Thyroid gland (tissue), 4 donors: ENCODE results near the gene OR9Q1. TPM values are rescaled to one million over a fixed set of nuclear protein-coding genes. Genes with fewer than 3 reads are reported as not detected.

Source experiments
- DNase-seq, 2 donors: peaks; one replicate each; pipeline ENCODE4 v3.0.0-alpha.2; 2019
- H3K27ac ChIP-seq, 3 donors: fragments of 200-600 bp; sonication (generic); 1 replicate in 2 of 3; 2 replicates in 1 of 3; pipeline ENCODE4 v1.5.1; 2016 to 2019; ENCODE audit warnings: mild to moderate bottlenecking in 1 of 3, moderate library complexity in 1 of 3
- H3K27me3 ChIP-seq: fragments of 200-600 bp; sonication (generic); one replicate; pipeline ENCODE4 v1.5.1; 2019
- H3K36me3 ChIP-seq, 2 donors: fragments of 200-600 bp; sonication (generic); one replicate each; pipeline ENCODE4 v1.5.1; 2016 to 2019
- H3K4me1 ChIP-seq, 2 donors: fragments of 200-600 bp; sonication (generic); one replicate each; pipeline ENCODE4 v1.5.1; 2017 to 2019
- H3K4me3 ChIP-seq, 3 donors: fragments of 200-600 bp; sonication (generic); replicated peaks in 1 of 3; 1 replicate in 2 of 3; 2 replicates in 1 of 3; pipeline ENCODE4 v1.5.1; 2016; ENCODE audit warnings: mild to moderate bottlenecking in 1 of 3
- H3K9me3 ChIP-seq: fragments of 200-600 bp; sonication (generic); one replicate; pipeline ENCODE4 v1.5.1; 2017
- CTCF ChIP-seq, 6 experiments: fragments of 200-600 bp in 3 of 6; fragments of 450-650 bp in 3 of 6; sonication (generic) in 3 of 6; IDR thresholded peaks; one replicate each; pipeline ENCODE4 v1.5.1; 2016 to 2019; ENCODE audit warnings: antibody characterized with exemption in 6 of 6, mild to moderate bottlenecking in 2 of 6, inconsistent platforms in 1 of 6, moderate library complexity in 1 of 6
- POLR2A ChIP-seq, 2 donors: fragments of 450-650 bp; IDR thresholded peaks; one replicate each; pipeline ENCODE4 v1.6.1; 2017; ENCODE audit warnings: antibody characterized with exemption in 2 of 2, mild to moderate bottlenecking in 2 of 2, moderate library complexity in 1 of 2
- WGBS, 2 donors: methylation state at CpG; one replicate each; pipeline ENCODE4 v1.1.5; 2017; 5-methylcytosine and 5-hydroxymethylcytosine counted together
- intact Hi-C: fragments of 100-400 bp; cut with DNase I; formaldehyde crosslinking; loops from one replicate; pipeline ENCODE4 v1.15.1; 2023
- total RNA-seq, 4 donors: library from RNA; depleted of rRNA; stranded (reverse); fragments of >200 nt; gene quantifications; one replicate each; pipeline ENCODE4 v1.2.3, GENCODE V29; 2016

The OR9Q1 gene
- total RNA-seq, 4 donors from 2014 or later: not detected

GRCh38 chr11:57978686-57979531 lies 44.8 kb upstream of the OR9Q1 start:
- Histone ChIP-seq H3K4me1 (peaks cover 0 to 10% of the 10 kb centered on the region in 2 donors), H3K27ac (no peak overlapping the region), H3K36me3 (no peaks in the 10 kb centered on the region)

GRCh38 chr11:57979532-57980079 lies 44.1 kb upstream of the OR9Q1 start:
- no peaks in the 10 kb centered on the region for H3K9me3 ChIP-seq
- TF ChIP-seq CTCF (IDR thresholded peaks at IDR 0.05): no peak
- TF ChIP-seq POLR2A (IDR thresholded peaks at IDR 0.05): no peak
- no peak overlapping the region for H3K27ac ChIP-seq
- 97 to 100% methylated on average over 1 of the region's 1 CpG for WGBS, 2 donors
- H3K4me1 ChIP-seq: peaks cover 0 to 10% of the 10 kb centered on the region in 2 donors
- no peak for DNase-seq
- H3K36me3 ChIP-seq: no peaks in the 10 kb centered on the region
- intact Hi-C loops: no loop called here
- no peak overlapping the region for H3K4me3 ChIP-seq
- H3K27me3 ChIP-seq: no peaks in the 10 kb centered on the region

More at GRCh38 chr11:57978686-57979531, 44.8 kb upstream of the OR9Q1 start:
- no peak overlapping the region for H3K4me3 ChIP-seq
- no peaks in the 10 kb centered on the region for H3K9me3 ChIP-seq
- DNase-seq: no peak
- 93 to 94% methylated on average over 3 of the region's 3 CpGs for WGBS, 2 donors
- TF ChIP-seq CTCF (IDR thresholded peaks at IDR 0.05): no peak
- no peak for TF ChIP-seq POLR2A (IDR thresholded peaks at IDR 0.05)
- H3K27me3 ChIP-seq: no peaks in the 10 kb centered on the region
- intact Hi-C loops: no loop called here

DNA sequence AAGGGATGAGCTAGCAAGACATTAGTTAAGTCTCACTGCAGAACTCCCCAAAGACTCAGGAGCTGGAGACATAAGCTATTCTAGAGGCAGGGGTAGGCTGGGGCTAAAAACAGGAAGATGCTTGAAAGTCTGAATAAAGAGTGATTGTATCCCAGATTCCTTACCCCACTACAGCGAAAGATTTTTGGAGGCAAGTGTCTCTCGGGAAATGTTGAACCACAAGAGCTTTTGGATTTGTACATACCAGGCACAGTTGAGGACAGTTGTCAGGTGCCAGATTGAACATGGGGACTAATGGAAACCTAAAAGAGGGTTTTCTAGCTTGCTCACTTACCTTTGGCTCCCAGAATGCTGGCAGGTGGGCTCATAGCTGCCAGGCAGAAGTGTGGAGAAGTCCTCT lies 43.5 kb upstream of the OR9Q1 start:
- Histone ChIP-seq H3K27me3 (no peaks in the 10 kb centered on the region), H3K4me3 (no peak overlapping the region), H3K4me1 (peaks cover 0 to 10% of the 10 kb centered on the region in 2 donors), H3K9me3 (no peaks in the 10 kb centered on the region), H3K36me3 (no peaks in the 10 kb centered on the region), H3K27ac (no peak overlapping the region)
- intact Hi-C loops: no loop called here
- TF ChIP-seq CTCF (IDR thresholded peaks at IDR 0.05) (no peak), POLR2A (IDR thresholded peaks at IDR 0.05) (no peak)
- no peak for DNase-seq
- 85 to 92% methylated on average over 2 of the region's 2 CpGs for WGBS, 2 donors

DNA sequence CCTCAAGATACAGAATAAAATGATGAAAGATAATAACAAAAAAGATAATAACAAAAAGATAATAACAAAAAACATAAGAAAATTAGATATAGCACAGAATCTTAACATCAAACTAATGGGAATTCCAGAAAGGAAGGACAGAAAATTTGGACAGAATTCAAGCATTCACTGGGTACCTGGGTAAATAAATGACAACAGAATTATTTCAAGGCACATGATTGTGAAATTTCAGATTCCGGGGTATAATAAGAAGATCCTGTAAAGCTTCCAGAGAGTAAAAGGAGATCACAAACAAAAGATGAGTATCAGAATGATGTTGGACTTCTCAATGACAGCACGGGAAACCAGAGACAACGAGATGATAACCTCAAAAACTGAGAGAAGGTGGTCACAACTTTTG lies 42.1 kb upstream of the OR9Q1 start:
- no peaks in the 10 kb centered on the region for H3K27me3 ChIP-seq
- 81 to 82% methylated on average over 3 of the region's 3 CpGs for WGBS, 2 donors
- H3K36me3 ChIP-seq: no peaks in the 10 kb centered on the region
- no peak overlapping the region for H3K4me3 ChIP-seq
- DNase-seq: no peak
- peaks cover 0 to 10% of the 10 kb centered on the region in 2 donors for H3K4me1 ChIP-seq
- no peaks in the 10 kb centered on the region for H3K9me3 ChIP-seq
- intact Hi-C loops: no loop called here
- TF ChIP-seq POLR2A (IDR thresholded peaks at IDR 0.05) (no peak), CTCF (IDR thresholded peaks at IDR 0.05) (no peak)
- no peak overlapping the region for H3K27ac ChIP-seq

GRCh38 chr11:57982776-57983175 lies 40.9 kb upstream of the OR9Q1 start:
- H3K4me3 ChIP-seq: no peak overlapping the region
- 51 to 65% methylated on average over 4 of the region's 4 CpGs for WGBS, 2 donors
- H3K27ac ChIP-seq: no peak overlapping the region
- peaks cover 0 to under 1% of the 10 kb centered on the region in 2 donors for H3K4me1 ChIP-seq
- intact Hi-C loops: no loop called here
- no peaks in the 10 kb centered on the region for H3K9me3 ChIP-seq
- DNase-seq: no peak
- TF ChIP-seq CTCF (IDR thresholded peaks at IDR 0.05): no peak
- TF ChIP-seq POLR2A (IDR thresholded peaks at IDR 0.05): no peak
- no peaks in the 10 kb centered on the region for H3K36me3 ChIP-seq
- no peaks in the 10 kb centered on the region for H3K27me3 ChIP-seq
